ENCODE data around the gene CBX3. TPM values are rescaled to one million over a fixed set of nuclear protein-coding genes. Genes with fewer than 3 reads are reported as not detected.

Gene CBX3
- total and polyA plus RNA-seq, 2 of the 13 experiments (the other 11 are each of a cell fraction or from before 2014, with no cell fraction given) = 53.9 to 249 TPM

GRCh38 chr7:26200444-26201246, 900 bp upstream of the CBX3 start, which contains the start of gene HNRNPA2B1 (continued):
- TF ChIP-seq, protein P1, sequence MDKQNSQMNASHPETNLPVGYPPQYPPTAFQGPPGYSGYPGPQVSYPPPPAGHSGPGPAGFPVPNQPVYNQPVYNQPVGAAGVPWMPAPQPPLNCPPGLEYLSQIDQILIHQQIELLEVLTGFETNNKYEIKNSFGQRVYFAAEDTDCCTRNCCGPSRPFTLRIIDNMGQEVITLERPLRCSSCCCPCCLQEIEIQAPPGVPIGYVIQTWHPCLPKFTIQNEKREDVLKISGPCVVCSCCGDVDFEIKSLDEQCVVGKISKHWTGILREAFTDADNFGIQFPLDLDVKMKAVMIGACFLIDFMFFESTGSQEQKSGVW (CRISPR knock-in tag; IDR thresholded peaks at IDR 0.05; ENCODE audit: borderline replicate concordance) = peak; percentile 70; the same call in 1 of the 2 replicates
- TF ChIP-seq ZNF317 (CRISPR knock-in tag; IDR thresholded peaks at IDR 0.05) = peak; percentile 51; the same call in 1 of the 2 replicates
- TF ChIP-seq WIZ (CRISPR knock-in tag; IDR thresholded peaks at IDR 0.05) = no peak
- no peak for TF ChIP-seq NR1H2 (CRISPR knock-in tag; IDR thresholded peaks at IDR 0.05; ENCODE audit: borderline replicate concordance, low read depth)
- TF ChIP-seq, protein P2, sequence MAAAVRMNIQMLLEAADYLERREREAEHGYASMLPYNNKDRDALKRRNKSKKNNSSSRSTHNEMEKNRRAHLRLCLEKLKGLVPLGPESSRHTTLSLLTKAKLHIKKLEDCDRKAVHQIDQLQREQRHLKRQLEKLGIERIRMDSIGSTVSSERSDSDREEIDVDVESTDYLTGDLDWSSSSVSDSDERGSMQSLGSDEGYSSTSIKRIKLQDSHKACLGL (CRISPR knock-in tag; IDR thresholded peaks at IDR 0.05) = peak; percentile 77
- no peak for TF ChIP-seq ZNF326 (CRISPR knock-in tag; IDR thresholded peaks at IDR 0.05; ENCODE audit: borderline replicate concordance)
- TF ChIP-seq RFX1 (IDR thresholded peaks at IDR 0.05) = no peak
- TF ChIP-seq ZGPAT (CRISPR knock-in tag; IDR thresholded peaks at IDR 0.05) = peak; percentile 31; the same call in 1 of the 2 replicates
- TF ChIP-seq, protein P3, sequence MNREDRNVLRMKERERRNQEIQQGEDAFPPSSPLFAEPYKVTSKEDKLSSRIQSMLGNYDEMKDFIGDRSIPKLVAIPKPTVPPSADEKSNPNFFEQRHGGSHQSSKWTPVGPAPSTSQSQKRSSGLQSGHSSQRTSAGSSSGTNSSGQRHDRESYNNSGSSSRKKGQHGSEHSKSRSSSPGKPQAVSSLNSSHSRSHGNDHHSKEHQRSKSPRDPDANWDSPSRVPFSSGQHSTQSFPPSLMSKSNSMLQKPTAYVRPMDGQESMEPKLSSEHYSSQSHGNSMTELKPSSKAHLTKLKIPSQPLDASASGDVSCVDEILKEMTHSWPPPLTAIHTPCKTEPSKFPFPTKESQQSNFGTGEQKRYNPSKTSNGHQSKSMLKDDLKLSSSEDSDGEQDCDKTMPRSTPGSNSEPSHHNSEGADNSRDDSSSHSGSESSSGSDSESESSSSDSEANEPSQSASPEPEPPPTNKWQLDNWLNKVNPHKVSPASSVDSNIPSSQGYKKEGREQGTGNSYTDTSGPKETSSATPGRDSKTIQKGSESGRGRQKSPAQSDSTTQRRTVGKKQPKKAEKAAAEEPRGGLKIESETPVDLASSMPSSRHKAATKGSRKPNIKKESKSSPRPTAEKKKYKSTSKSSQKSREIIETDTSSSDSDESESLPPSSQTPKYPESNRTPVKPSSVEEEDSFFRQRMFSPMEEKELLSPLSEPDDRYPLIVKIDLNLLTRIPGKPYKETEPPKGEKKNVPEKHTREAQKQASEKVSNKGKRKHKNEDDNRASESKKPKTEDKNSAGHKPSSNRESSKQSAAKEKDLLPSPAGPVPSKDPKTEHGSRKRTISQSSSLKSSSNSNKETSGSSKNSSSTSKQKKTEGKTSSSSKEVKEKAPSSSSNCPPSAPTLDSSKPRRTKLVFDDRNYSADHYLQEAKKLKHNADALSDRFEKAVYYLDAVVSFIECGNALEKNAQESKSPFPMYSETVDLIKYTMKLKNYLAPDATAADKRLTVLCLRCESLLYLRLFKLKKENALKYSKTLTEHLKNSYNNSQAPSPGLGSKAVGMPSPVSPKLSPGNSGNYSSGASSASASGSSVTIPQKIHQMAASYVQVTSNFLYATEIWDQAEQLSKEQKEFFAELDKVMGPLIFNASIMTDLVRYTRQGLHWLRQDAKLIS (CRISPR knock-in tag; IDR thresholded peaks at IDR 0.05) = peak; percentile 58; the same call in 1 of the 2 replicates
- TF ChIP-seq ZNF331 (CRISPR knock-in tag; IDR thresholded peaks at IDR 0.05) = peak; percentile 64; the same call in 1 of the 2 replicates
- no peak for TF ChIP-seq LCORL (IDR thresholded peaks at IDR 0.05)
- TF ChIP-seq LCORL (CRISPR knock-in tag; IDR thresholded peaks at IDR 0.05) = no peak
- no peak for TF ChIP-seq FOXK1 (CRISPR knock-in tag; IDR thresholded peaks at IDR 0.05; ENCODE audit: borderline replicate concordance, low read depth)
- TF ChIP-seq PHF8 (CRISPR knock-in tag; IDR thresholded peaks at IDR 0.05) = peak; percentile 67
- TF ChIP-seq ZFP37 (CRISPR knock-in tag; IDR thresholded peaks at IDR 0.05; ENCODE audit: borderline replicate concordance) = no peak
- no peak; the same call in 1 of the 2 replicates for TF ChIP-seq ZNF44 (CRISPR knock-in tag; IDR thresholded peaks at IDR 0.05)
- TF ChIP-seq, protein P4, sequence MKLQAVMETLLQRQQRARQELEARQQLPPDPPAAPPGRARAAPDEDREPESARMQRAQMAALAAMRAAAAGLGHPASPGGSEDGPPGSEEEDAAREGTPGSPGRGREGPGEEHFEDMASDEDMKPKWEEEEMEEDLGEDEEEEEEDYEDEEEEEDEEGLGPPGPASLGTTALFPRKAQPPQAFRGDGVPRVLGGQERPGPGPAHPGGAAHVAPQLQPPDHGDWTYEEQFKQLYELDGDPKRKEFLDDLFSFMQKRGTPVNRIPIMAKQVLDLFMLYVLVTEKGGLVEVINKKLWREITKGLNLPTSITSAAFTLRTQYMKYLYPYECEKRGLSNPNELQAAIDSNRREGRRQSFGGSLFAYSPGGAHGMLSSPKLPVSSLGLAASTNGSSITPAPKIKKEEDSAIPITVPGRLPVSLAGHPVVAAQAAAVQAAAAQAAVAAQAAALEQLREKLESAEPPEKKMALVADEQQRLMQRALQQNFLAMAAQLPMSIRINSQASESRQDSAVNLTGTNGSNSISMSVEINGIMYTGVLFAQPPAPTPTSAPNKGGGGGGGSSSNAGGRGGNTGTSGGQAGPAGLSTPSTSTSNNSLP (IDR thresholded peaks at IDR 0.05; ENCODE audit: low read depth, low read length) = no peak; the same call in 1 of the 2 replicates
- TF ChIP-seq KDM4B (CRISPR knock-in tag; IDR thresholded peaks at IDR 0.05) = peak; percentile 36

Measured in HepG2 (cell line).